Amniotic epithelial cell (primary cell): ENCODE measurements around the gene PKDREJ.

Experiments
- DNase-seq: peaks from one replicate; pipeline ENCODE4 v3.0.0-alpha.2; 2010; ENCODE audit warnings: low read depth

The PKDREJ gene

GRCh38 chr22:46234969-46235368 is 28.2 kb downstream of the PKDREJ start:
- DNase-seq = no peak

GRCh38 chr22:46233231-46233630 is 29.9 kb downstream of the PKDREJ start:
- DNase-seq = no peak

- no peak for DNase-seq
Observed at GRCh38 chr22:46230262-46230901, 32.8 kb downstream of the PKDREJ start.

- peak; percentile 64 for DNase-seq
Observed at GRCh38 chr22:46229701-46230100, 33.4 kb downstream of the PKDREJ start.

GRCh38 chr22:46226577-46226976 is 36.6 kb downstream of the PKDREJ start:
- no peak for DNase-seq

GRCh38 chr22:46225631-46226030 is 37.5 kb downstream of the PKDREJ start:
- DNase-seq = no peak

GRCh38 chr22:46224898-46225290 is 38.2 kb downstream of the PKDREJ start:
- DNase-seq = no peak

- no peak for DNase-seq
Observed at GRCh38 chr22:46224044-46224897, 38.9 kb downstream of the PKDREJ start.

GRCh38 chr22:46220921-46221320 is 42.2 kb downstream of the PKDREJ start:
- DNase-seq = no peak

GRCh38 chr22:46219636-46220035 is 43.5 kb downstream of the PKDREJ start:
- DNase-seq = no peak

GRCh38 chr22:46214616-46215015 is 48.5 kb downstream of the PKDREJ start:
- DNase-seq = no peak

- no peak for DNase-seq
Observed at GRCh38 chr22:46214149-46214548, 49.0 kb downstream of the PKDREJ start.

- DNase-seq = no peak
Observed at GRCh38 chr22:46213052-46213451, 50.1 kb downstream of the PKDREJ start.

- DNase-seq = no peak
Observed at GRCh38 chr22:46212195-46212594, 50.9 kb downstream of the PKDREJ start.

- peak; percentile 10 for DNase-seq
Observed at GRCh38 chr22:46209262-46209661, 53.9 kb downstream of the PKDREJ start.
